ENCODE data around the gene PTGFRN. TPM values are rescaled to one million over a fixed set of nuclear protein-coding genes. Genes with fewer than 3 reads are reported as not detected.
A peak's percentile ranks its signal among the peaks of the same experiment; 100 is the strongest.
"Not testable (repeated sequence)": the region's sequence is repeated elsewhere in the genome, so short reads cannot be mapped to it uniquely, and the experiment has no call there.

The PTGFRN gene
- total and polyA plus RNA-seq, 5 experiments from 2014 or later, result 0.09 to 0.47 (median 0.23) TPM; not detected in 2

- ATAC-seq, POLR2A ChIA-PET, DNase-seq, H3K9me3 Mint-ChIP-seq, H3K36me3 Mint-ChIP-seq, H3K4me3 Mint-ChIP-seq, H3K27ac Mint-ChIP-seq, H3K27me3 Mint-ChIP-seq: not testable (repeated sequence)
- H3K4me1 Mint-ChIP-seq, result peaks cover 9 to 29% (median 16%) of the 10 kb centered on the region in 4 donors
These were observed 70.6 kb downstream of the PTGFRN start for GRCh38 chr1:116980309-116980708.

GRCh38 chr1:116981521-116982037 lies 71.9 kb downstream of the PTGFRN start:
- Mint-ChIP-seq H3K9me3 (no peaks in the 10 kb centered on the region), H3K27ac (peak overlapping the region in 2 of 10 donors; percentile 3 to 58), H3K36me3 (no peaks in the 10 kb centered on the region), H3K4me1 (peaks cover 15 to 39% (median 22%) of the 10 kb centered on the region in 4 donors), H3K27me3 (no peaks in the 10 kb centered on the region), H3K4me3 (no peak overlapping the region)
- no peak for ATAC-seq
- DNase-seq, result no peak
- POLR2A ChIA-PET, result interaction anchor here (1.0 kb wide), 1 partner anchor 23 kb away, joined by 3 read pairs; no protein-coding TSS in a partner anchor

- POLR2A ChIA-PET, result no interaction called here
- no peak overlapping the region for H3K4me3 Mint-ChIP-seq
- no peaks in the 10 kb centered on the region for H3K27me3 Mint-ChIP-seq
- ATAC-seq, result no peak
- H3K4me1 Mint-ChIP-seq, result peaks cover 18 to 48% (median 30%) of the 10 kb centered on the region in 4 donors
- peak overlapping the region in 4 of 10 donors; percentile 16 to 58 (median 31) for H3K27ac Mint-ChIP-seq
- H3K9me3 Mint-ChIP-seq, result no peaks in the 10 kb centered on the region
- DNase-seq, result no peak
- H3K36me3 Mint-ChIP-seq, result no peaks in the 10 kb centered on the region
These were observed 72.7 kb downstream of the PTGFRN start for GRCh38 chr1:116982319-116983004.

- ATAC-seq, result no peak
- Mint-ChIP-seq H3K4me1 (peaks cover 22 to 54% (median 36%) of the 10 kb centered on the region in 4 donors), H3K27ac (peak overlapping the region in 2 of 10 donors; percentile 60 to 64), H3K36me3 (no peaks in the 10 kb centered on the region), H3K9me3 (no peaks in the 10 kb centered on the region), H3K27me3 (no peaks in the 10 kb centered on the region), H3K4me3 (no peak overlapping the region)
- DNase-seq, result no peak
- POLR2A ChIA-PET, result interaction anchor here (0.6 to 0.9 kb wide), 2 partner anchors 77 to 213 kb away, joined by 3 to 4 read pairs; partner anchors contain the start of gene TTF2
These were observed 73.4 kb downstream of the PTGFRN start for GRCh38 chr1:116983112-116983511.

GRCh38 chr1:116983678-116984077 lies 74.0 kb downstream of the PTGFRN start:
- Mint-ChIP-seq H3K27me3 (no peaks in the 10 kb centered on the region), H3K4me1 (peaks cover 24 to 60% (median 42%) of the 10 kb centered on the region in 4 donors), H3K36me3 (no peaks in the 10 kb centered on the region), H3K27ac (peak overlapping the region in 4 of 10 donors; percentile 19 to 64 (median 40)), H3K9me3 (no peaks in the 10 kb centered on the region), H3K4me3 (no peak overlapping the region)
- DNase-seq (no peak), ATAC-seq (no peak)
- POLR2A ChIA-PET, result interaction anchor here (0.6 to 0.9 kb wide), 2 partner anchors 77 to 214 kb away, joined by 3 to 4 read pairs; partner anchors contain the start of gene TTF2

GRCh38 chr1:116984406-116985160 lies 74.9 kb downstream of the PTGFRN start:
- peak overlapping the region in 4 of 10 donors; percentile 33 to 58 (median 47) for H3K4me3 Mint-ChIP-seq
- no peak for ATAC-seq
- H3K9me3 Mint-ChIP-seq, result no peaks in the 10 kb centered on the region
- no peak for DNase-seq
- H3K4me1 Mint-ChIP-seq, result peaks cover 24 to 65% (median 46%) of the 10 kb centered on the region in 4 donors
- no peaks in the 10 kb centered on the region for H3K36me3 Mint-ChIP-seq
- POLR2A ChIA-PET, result interaction anchor here (0.6 to 3.0 kb wide), 2 partner anchors 75 to 317 kb away, joined by 3 to 16 read pairs; partner anchors contain the start of genes IGSF3 and TTF2
- H3K27ac Mint-ChIP-seq, result peak overlapping the region in 6 of 10 donors; percentile 40 to 86 (median 67)
- H3K27me3 Mint-ChIP-seq, result no peaks in the 10 kb centered on the region

GRCh38 chr1:116986421-116987255 lies 76.9 kb downstream of the PTGFRN start:
- H3K4me1 Mint-ChIP-seq, result peaks cover 28 to 74% (median 57%) of the 10 kb centered on the region in 4 donors
- ATAC-seq, result peak; percentile 47 to 56

GRCh38 chr1:116987256-116987555 lies 77.5 kb downstream of the PTGFRN start:
- Mint-ChIP-seq H3K4me1 (peaks cover 32 to 77% (median 62%) of the 10 kb centered on the region in 4 donors), H3K4me3 (peak overlapping the region; percentile 79 to 89 (median 83)), H3K9me3 (no peaks in the 10 kb centered on the region), H3K36me3 (no peaks in the 10 kb centered on the region), H3K27me3 (no peaks in the 10 kb centered on the region), H3K27ac (peak overlapping the region; percentile 93 to 99 (median 98))
- DNase-seq, result peak; percentile 50 to 85 (median 76)
- ATAC-seq, result peak; percentile 95 to 96
- POLR2A ChIA-PET, result interaction anchor here (0.7 to 3.0 kb wide), 11 partner anchors 9 to 249 kb away, joined by 3 to 16 read pairs (median 11); partner anchors contain the start of genes CD2 and TTF2

More at GRCh38 chr1:116986421-116987255, 76.9 kb downstream of the PTGFRN start:
- peak in 6 of 10 donors; percentile 12 to 56 (median 44) for DNase-seq
- Mint-ChIP-seq H3K36me3 (no peaks in the 10 kb centered on the region), H3K9me3 (no peaks in the 10 kb centered on the region), H3K27me3 (no peaks in the 10 kb centered on the region), H3K27ac (peak overlapping the region; percentile 93 to 99 (median 98)), H3K4me3 (peak overlapping the region; percentile 79 to 89 (median 83))
- POLR2A ChIA-PET, result interaction anchor here (0.7 to 3.0 kb wide), 11 partner anchors 9 to 248 kb away, joined by 3 to 16 read pairs (median 11); partner anchors contain the start of genes CD2 and TTF2

- ATAC-seq (no peak), DNase-seq (no peak)
- Mint-ChIP-seq H3K36me3 (no peaks in the 10 kb centered on the region), H3K27me3 (peaks cover 0 to 1% (median 0%) of the 10 kb centered on the region in 5 donors), H3K4me3 (peak overlapping the region in 4 of 10 donors; percentile 5 to 81 (median 19)), H3K4me1 (peaks cover 32 to 71% (median 61%) of the 10 kb centered on the region in 4 donors), H3K9me3 (no peaks in the 10 kb centered on the region), H3K27ac (peak overlapping the region; percentile 93 to 99 (median 98))
- POLR2A ChIA-PET, result interaction anchor here (0.5 to 1.2 kb wide), 2 partner anchors 16 to 105 kb away, joined by 3 to 4 read pairs; no protein-coding TSS in a partner anchor
These were observed 78.5 kb downstream of the PTGFRN start for GRCh38 chr1:116988248-116988647.

GRCh38 chr1:116988908-116989307 lies 79.2 kb downstream of the PTGFRN start:
- Mint-ChIP-seq H3K27ac (peak overlapping the region in 7 of 10 donors; percentile 57 to 99 (median 97)), H3K4me1 (peaks cover 32 to 66% (median 59%) of the 10 kb centered on the region in 4 donors), H3K27me3 (peaks cover 0 to 1% (median 0%) of the 10 kb centered on the region in 5 donors), H3K4me3 (peak overlapping the region in 1 of 10 donors; percentile 16), H3K36me3 (no peaks in the 10 kb centered on the region), H3K9me3 (no peaks in the 10 kb centered on the region)
- ATAC-seq, result no peak
- no peak for DNase-seq
- POLR2A ChIA-PET, result interaction anchor here (1.2 kb wide), 1 partner anchor 15 kb away, joined by 3 read pairs; no protein-coding TSS in a partner anchor

GRCh38 chr1:116989835-116990234 lies 80.1 kb downstream of the PTGFRN start:
- DNase-seq (no peak), ATAC-seq (no peak)
- H3K4me1 Mint-ChIP-seq, result peaks cover 25 to 57% (median 52%) of the 10 kb centered on the region in 4 donors
- H3K27me3 Mint-ChIP-seq, result peaks cover 0 to 1% (median 0%) of the 10 kb centered on the region in 5 donors
- H3K4me3 Mint-ChIP-seq, result no peak overlapping the region
- H3K27ac Mint-ChIP-seq, result peak overlapping the region in 2 of 10 donors; percentile 28 to 48
- H3K36me3 Mint-ChIP-seq, result no peaks in the 10 kb centered on the region
- no peaks in the 10 kb centered on the region for H3K9me3 Mint-ChIP-seq
- POLR2A ChIA-PET, result no interaction called here
